ENCODE data around the gene FUZ.

The FUZ gene

GRCh38 chr19:49812997-49813861 lies at the start of gene FUZ:
Gene FUZ (minus strand): TSS chr19:49813292. CDS start chr19:49813106, 186 bp downstream.
- peak; percentile 95 for DNase-seq

GRCh38 chr19:49862391-49863253 lies 49.5 kb upstream of the FUZ start:
- DNase-seq: no peak

GRCh38 chr19:49861541-49862378 lies 48.7 kb upstream of the FUZ start:
- no peak for DNase-seq

GRCh38 chr19:49861107-49861506 lies 48.0 kb upstream of the FUZ start:
- no peak for DNase-seq

GRCh38 chr19:49860336-49861102 lies 47.4 kb upstream of the FUZ start:
- DNase-seq: no peak

GRCh38 chr19:49859682-49860335 lies 46.7 kb upstream of the FUZ start:
- peak; percentile 1 for DNase-seq

- peak; percentile 2 for DNase-seq
These were observed 45.2 kb upstream of the FUZ start for GRCh38 chr19:49858088-49858985.

GRCh38 chr19:49857838-49858087 lies 44.7 kb upstream of the FUZ start:
- DNase-seq: no peak

- DNase-seq: peak; percentile 1
These were observed 44.2 kb upstream of the FUZ start for GRCh38 chr19:49857061-49857837.

GRCh38 chr19:49856574-49857021 lies 43.5 kb upstream of the FUZ start:
- DNase-seq: peak; percentile 1

GRCh38 chr19:49855676-49856573 lies 42.8 kb upstream of the FUZ start:
- DNase-seq: peak; percentile 4

GRCh38 chr19:49855277-49855675 lies 42.2 kb upstream of the FUZ start:
- peak; percentile 2 for DNase-seq

GRCh38 chr19:49854378-49855263 lies 41.5 kb upstream of the FUZ start:
- DNase-seq: peak; percentile 2

GRCh38 chr19:49853852-49854377 lies 40.8 kb upstream of the FUZ start:
- peak; percentile 0 for DNase-seq

GRCh38 chr19:49852631-49853126 lies 39.6 kb upstream of the FUZ start:
- DNase-seq: peak; percentile 0

- DNase-seq: peak; percentile 55
These were observed 38.6 kb upstream of the FUZ start for GRCh38 chr19:49851456-49852259.

All from CD4-positive, alpha-beta T cell treated with Interleukin-6 for 4 hours (primary cell).